Glutamatergic neuron (in vitro differentiated cells): Measurements from ENCODE around the gene ZNF862. TPM values are rescaled to one million over a fixed set of nuclear protein-coding genes. Genes with fewer than 3 reads are reported as not detected.

ENCODE experiments used
- DNase-seq: peaks from one replicate; pipeline ENCODE4 v3.0.0; 2022
- H3K27ac Mint-ChIP-seq: one replicate; pipeline ENCODE4 v1.8.0; 2020; ENCODE audit warnings: mild to moderate bottlenecking, mixed read lengths, inconsistent platforms; ENCODE audit not compliant: unreplicated experiment
- H3K27me3 Mint-ChIP-seq: one replicate; pipeline ENCODE4 v1.8.0; 2020; ENCODE audit warnings: mild to moderate bottlenecking, moderate library complexity, mixed read lengths, inconsistent platforms; ENCODE audit not compliant: unreplicated experiment
- H3K36me3 Mint-ChIP-seq: one replicate; pipeline ENCODE4 v1.8.0; 2020; ENCODE audit warnings: mild to moderate bottlenecking, mixed read lengths, inconsistent platforms; ENCODE audit not compliant: unreplicated experiment
- H3K4me1 Mint-ChIP-seq: one replicate; pipeline ENCODE4 v1.8.0; 2020; ENCODE audit warnings: mild to moderate bottlenecking, low read depth, mixed read lengths, inconsistent platforms; ENCODE audit not compliant: unreplicated experiment
- H3K4me3 Mint-ChIP-seq: one replicate; pipeline ENCODE4 v1.8.0; 2020; ENCODE audit warnings: mild to moderate bottlenecking, mixed read lengths, inconsistent platforms; ENCODE audit not compliant: unreplicated experiment
- H3K9me3 Mint-ChIP-seq: one replicate; pipeline ENCODE4 v1.8.0; 2020; ENCODE audit warnings: mild to moderate bottlenecking, moderate library complexity, mixed read lengths, inconsistent platforms; ENCODE audit not compliant: unreplicated experiment
- total RNA-seq: library from RNA; stranded (reverse); fragmentation: NEBNext Ultra II Directional; extraction: Animal tissue kit (Norgen Biotek cat#: 25700); gene quantifications from one replicate; pipeline ENCODE4 v1.2.1, GENCODE V29; 2021; ENCODE audit not compliant: unreplicated experiment
- TF ChIP-seq, protein P1 (sequence below): fragments of 200-600 bp; sonication (generic); IDR thresholded peaks from one replicate; pipeline ENCODE4 v1.5.0; 2021; ENCODE audit not compliant: partially characterized antibody, unreplicated experiment

Gene ZNF862
- total RNA-seq, 1 donor from 2014 or later: 12.9 TPM

DNA sequence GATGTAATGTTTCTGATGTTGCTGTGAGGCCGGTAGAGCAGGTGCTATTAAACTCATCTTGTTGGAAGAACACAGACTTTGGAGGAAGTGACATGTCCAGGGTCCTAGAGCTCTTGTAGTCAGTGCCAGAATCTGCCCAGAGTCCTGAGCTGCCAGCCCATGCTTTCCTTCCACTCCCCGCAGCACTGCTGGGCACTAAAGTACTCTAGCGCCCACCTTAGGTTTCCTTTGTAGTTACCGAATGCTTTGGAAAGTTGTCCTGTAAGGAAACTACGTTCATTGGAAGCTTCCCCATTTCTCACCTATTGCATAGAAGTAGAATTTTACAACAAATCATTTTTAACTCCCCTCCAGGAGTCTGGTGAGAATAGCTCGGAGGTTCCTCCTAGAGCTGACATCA, 11.0 kb downstream of the ZNF862 start:
- Mint-ChIP-seq H3K4me3 (no peak overlapping the region), H3K36me3 (no peaks in the 10 kb centered on the region), H3K9me3 (no peaks in the 10 kb centered on the region), H3K27me3 (peaks cover 6% of the 10 kb centered on the region), H3K27ac (no peak overlapping the region), H3K4me1 (no peaks in the 10 kb centered on the region)
- DNase-seq: no peak
- TF ChIP-seq, protein P1, sequence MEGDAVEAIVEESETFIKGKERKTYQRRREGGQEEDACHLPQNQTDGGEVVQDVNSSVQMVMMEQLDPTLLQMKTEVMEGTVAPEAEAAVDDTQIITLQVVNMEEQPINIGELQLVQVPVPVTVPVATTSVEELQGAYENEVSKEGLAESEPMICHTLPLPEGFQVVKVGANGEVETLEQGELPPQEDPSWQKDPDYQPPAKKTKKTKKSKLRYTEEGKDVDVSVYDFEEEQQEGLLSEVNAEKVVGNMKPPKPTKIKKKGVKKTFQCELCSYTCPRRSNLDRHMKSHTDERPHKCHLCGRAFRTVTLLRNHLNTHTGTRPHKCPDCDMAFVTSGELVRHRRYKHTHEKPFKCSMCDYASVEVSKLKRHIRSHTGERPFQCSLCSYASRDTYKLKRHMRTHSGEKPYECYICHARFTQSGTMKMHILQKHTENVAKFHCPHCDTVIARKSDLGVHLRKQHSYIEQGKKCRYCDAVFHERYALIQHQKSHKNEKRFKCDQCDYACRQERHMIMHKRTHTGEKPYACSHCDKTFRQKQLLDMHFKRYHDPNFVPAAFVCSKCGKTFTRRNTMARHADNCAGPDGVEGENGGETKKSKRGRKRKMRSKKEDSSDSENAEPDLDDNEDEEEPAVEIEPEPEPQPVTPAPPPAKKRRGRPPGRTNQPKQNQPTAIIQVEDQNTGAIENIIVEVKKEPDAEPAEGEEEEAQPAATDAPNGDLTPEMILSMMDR: no peak

- Mint-ChIP-seq H3K27me3 (peaks cover 6% of the 10 kb centered on the region), H3K36me3 (no peaks in the 10 kb centered on the region), H3K4me3 (no peak overlapping the region), H3K4me1 (no peaks in the 10 kb centered on the region), H3K9me3 (no peaks in the 10 kb centered on the region), H3K27ac (no peak overlapping the region)
- no peak for DNase-seq
- TF ChIP-seq, protein P1: no peak
Observed at GRCh38 chr7:149850007-149850594, 11.9 kb downstream of the ZNF862 start.

- Mint-ChIP-seq H3K27ac (no peak overlapping the region), H3K36me3 (no peaks in the 10 kb centered on the region), H3K4me1 (no peaks in the 10 kb centered on the region), H3K27me3 (peaks cover 6% of the 10 kb centered on the region), H3K4me3 (no peak overlapping the region), H3K9me3 (no peaks in the 10 kb centered on the region)
- no peak for DNase-seq
- TF ChIP-seq, protein P1: no peak
Observed at GRCh38 chr7:149850716-149851115, 12.5 kb downstream of the ZNF862 start.

GRCh38 chr7:149851449-149851848, 13.3 kb downstream of the ZNF862 start:
- DNase-seq: no peak
- TF ChIP-seq, protein P1: no peak

GRCh38 chr7:149853157-149853556, 15.0 kb downstream of the ZNF862 start:
- TF ChIP-seq, protein P1: no peak
- Mint-ChIP-seq H3K27ac (no peak overlapping the region), H3K9me3 (no peaks in the 10 kb centered on the region), H3K4me1 (peaks cover 3% of the 10 kb centered on the region), H3K4me3 (no peak overlapping the region), H3K36me3 (no peaks in the 10 kb centered on the region), H3K27me3 (peaks cover 5% of the 10 kb centered on the region)
- DNase-seq: no peak

More at GRCh38 chr7:149851449-149851848, 13.3 kb downstream of the ZNF862 start:
- H3K36me3 Mint-ChIP-seq: no peaks in the 10 kb centered on the region
- peaks cover 3% of the 10 kb centered on the region for H3K27me3 Mint-ChIP-seq
- H3K9me3 Mint-ChIP-seq: no peaks in the 10 kb centered on the region
- no peak overlapping the region for H3K4me3 Mint-ChIP-seq
- H3K4me1 Mint-ChIP-seq: no peaks in the 10 kb centered on the region
- no peak overlapping the region for H3K27ac Mint-ChIP-seq
